ENCODE results near the gene NUDT10.
"Not testable (repeated sequence)": the region's sequence is repeated elsewhere in the genome, so short reads cannot be mapped to it uniquely, and the experiment has no call there.

NUDT10 gene

DNA sequence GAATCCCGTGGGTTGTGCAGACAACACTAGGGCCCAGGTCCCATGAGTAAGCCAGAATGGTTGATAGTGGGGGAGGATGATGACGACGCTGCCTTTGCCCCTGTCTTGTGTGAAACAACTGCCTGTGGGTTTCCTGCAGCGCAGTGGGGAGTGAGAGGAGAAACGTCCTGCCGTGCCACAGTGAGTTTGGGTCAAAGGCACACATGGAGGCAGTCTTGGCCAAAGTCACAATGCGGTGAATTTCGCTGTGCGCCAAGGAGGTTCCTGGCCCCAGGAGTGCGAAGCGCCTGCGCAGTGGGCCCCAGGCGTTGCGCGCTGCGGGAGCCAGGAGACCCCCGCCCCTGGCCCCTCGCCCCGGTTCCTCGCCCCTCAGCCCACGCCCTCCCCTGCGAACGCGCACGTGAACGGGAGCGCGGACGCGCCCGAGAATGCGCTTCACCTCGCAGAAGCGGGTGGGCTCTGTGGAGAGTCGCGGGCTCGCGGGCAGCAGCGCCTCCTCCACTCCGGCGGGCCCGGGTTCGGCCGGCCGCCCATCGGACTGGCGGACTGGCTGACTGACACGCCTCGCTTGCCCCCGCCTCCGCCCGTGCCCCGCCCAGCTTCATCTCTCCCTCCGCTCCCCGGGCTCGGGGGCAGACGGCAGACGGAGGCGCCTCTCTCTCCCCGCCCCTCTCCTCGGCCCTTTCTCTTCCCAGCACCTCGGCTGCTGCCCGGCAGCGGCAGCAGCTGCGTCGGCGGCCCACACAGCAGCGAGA is at the start of gene NUDT10:
TSS of gene NUDT10 (plus strand) at position 635 of the 755 bp plus-strand sequence. CDS start 144 bp downstream, outside the sequence.
- DNase-seq, result peak; percentile 32

- no peak for DNase-seq
Measured at GRCh38 chrX:51292421-51292820, 40.2 kb upstream of the NUDT10 start.

GRCh38 chrX:51296138-51296537 is 36.5 kb upstream of the NUDT10 start:
- no peak for DNase-seq

DNA sequence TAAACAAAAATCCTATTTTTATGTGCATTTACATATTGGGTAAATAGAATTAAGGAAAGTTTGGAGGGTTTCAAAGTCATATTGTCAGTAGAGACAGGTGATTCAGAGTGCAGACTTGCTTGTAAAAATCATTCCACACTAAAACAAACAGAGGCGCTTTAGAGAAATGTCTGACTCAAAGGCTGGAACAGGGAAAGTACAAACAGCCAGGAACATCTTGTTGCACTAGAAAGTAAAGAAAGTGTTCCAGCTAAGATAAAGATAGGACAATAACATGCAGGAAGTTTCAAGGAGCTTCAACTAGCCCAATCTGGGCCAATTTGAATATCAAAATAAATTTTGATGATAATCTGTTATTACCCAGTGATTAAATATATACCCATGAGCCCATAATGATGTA is 16.4 kb upstream of the NUDT10 start:
- DNase-seq, result no peak

GRCh38 chrX:51332943-51333785 is 542 bp downstream of the NUDT10 start:
- not testable (repeated sequence) for DNase-seq

- DNase-seq, result no peak
Measured at GRCh38 chrX:51334276-51334675, 1.7 kb downstream of the NUDT10 start.

DNA sequence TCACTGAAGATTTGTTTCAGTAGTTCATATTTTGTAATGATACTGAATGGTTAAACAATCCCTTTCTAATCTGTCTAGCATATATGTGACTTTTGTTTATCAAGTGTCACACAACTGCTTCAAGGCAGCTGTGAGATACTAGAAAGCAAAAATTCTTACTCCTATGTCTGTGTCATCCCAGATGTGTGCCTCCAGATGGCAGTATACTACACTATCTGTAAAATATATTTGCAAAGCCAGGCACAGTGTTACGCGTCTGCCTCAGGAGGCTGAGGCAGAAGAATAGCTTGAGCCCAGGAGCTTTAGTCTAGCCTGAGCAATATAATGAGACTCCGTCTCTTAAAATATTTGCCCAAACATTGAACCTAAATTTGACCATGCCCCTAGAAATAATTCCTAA is 4.0 kb downstream of the NUDT10 start:
- DNase-seq, result peak; percentile 65

GRCh38 chrX:51361251-51361650 is 28.6 kb downstream of the NUDT10 start:
- no peak for DNase-seq

DNA sequence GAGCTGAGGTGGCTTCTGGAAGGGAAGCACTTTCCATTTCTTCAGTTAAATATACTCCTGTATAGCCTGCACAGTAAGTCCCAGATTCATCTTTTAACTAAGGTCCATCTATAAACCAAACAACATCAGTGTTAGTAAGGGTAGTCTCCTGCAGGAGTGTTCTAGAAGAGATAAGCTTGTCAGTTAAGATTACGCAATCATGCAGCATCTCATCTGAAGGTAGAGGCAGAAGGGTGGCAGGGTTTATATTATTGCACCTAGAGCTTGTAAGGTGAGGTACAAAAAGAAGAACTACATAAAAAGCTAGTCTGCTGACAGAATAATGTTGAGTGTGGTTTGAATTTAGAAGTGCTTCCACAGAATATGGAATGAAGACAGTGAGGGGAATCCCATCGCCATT is 44.0 kb downstream of the NUDT10 start:
- no peak for DNase-seq
